ENCODE data around the gene CNNM4.

GRCh38 chr2:96795076-96795475 lies 34.4 kb downstream of the CNNM4 start:
- TF ChIP-seq CTCF (IDR thresholded peaks at IDR 0.05; ENCODE audit: poor library complexity, severe bottlenecking) (no peak), EZH2 (IDR thresholded peaks at IDR 0.05; ENCODE audit: borderline replicate concordance, insufficient read depth, low read length, poor library complexity, severe bottlenecking) (no peak), REST (IDR thresholded peaks at IDR 0.05; ENCODE audit: borderline replicate concordance) (no peak), MXI1 (conservative IDR thresholded peaks at IDR 0.05; ENCODE audit: poor library complexity, severe bottlenecking) (no peak), POLR2AphosphoS5 (IDR thresholded peaks at IDR 0.05) (no peak), RAD21 (conservative IDR thresholded peaks at IDR 0.05) (no peak), TAF1 (IDR thresholded peaks at IDR 0.05; ENCODE audit: low read depth) (no peak), EP300 (conservative IDR thresholded peaks at IDR 0.05; ENCODE audit: poor library complexity, severe bottlenecking) (no peak), SMC3 (conservative IDR thresholded peaks at IDR 0.05; ENCODE audit: poor library complexity) (no peak)
